HK-2 (cell line): ENCODE data around the gene FYCO1.

ENCODE experiments used
- DNase-seq: peaks from one replicate; pipeline ENCODE4 v3.0.0-alpha.2; 2018; ENCODE audit not compliant: unreplicated experiment

FYCO1 gene

GRCh38 chr3:45965253-45965652, 30.4 kb downstream of the FYCO1 start:
- DNase-seq, result no peak

DNA sequence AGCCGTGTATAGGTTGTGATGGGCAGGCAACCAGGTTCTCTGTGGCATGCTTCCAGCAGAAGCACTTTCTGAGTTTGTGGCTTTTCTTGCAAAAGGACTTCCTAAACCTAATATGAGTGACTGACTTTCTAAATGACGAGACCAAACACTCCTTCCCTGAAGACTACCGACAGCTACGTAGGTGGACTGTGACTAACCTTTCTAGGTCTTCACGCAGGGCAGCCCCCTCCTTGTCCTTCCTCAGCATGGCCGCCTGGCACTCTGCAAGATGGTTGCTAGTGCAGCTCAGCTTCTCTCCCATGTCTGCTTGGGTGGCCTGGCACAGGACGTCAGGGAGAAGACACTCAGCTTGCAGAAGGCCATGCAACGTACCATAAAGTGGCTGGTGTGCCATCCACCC, 31.5 kb downstream of the FYCO1 start:
- no peak for DNase-seq

DNA sequence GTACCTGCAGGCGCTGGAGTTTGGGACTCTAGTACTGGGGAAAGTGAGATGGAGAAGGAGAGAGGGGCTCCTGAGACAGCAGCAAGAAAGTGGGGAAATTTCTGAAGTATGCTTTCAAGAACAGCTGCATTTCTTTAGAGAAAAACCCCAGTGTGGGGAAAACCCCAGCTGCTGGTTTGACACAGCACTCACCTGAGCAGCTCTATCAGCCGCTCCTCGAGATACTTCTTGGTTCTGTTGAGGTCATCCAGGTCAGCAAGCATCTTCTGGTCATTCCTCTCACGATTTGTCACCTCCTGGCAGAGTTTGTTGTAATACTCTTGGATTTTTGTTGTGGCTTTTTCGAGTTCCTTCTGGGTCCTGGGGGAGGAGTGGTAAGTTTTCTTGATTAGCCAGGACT, 33.6 kb downstream of the FYCO1 start:
- DNase-seq, result no peak

DNA sequence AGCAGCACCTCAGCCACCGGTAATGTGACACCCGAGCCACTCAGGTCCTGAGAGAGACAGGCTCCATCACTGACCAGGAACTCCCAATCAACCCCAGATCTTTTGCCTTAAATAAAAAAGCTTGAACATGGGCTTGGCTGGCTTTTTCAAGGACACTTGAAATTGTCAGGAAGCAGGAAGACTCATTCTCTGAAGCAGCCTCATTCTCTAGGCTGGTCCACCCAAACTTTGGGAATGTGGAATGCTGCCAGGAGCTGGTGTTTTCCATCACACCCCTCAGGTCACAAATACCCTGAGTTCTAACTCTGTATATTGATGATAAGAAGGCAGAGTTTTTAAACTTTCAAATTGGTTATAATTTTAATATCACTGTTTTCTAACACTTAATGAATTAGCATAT, 35.3 kb downstream of the FYCO1 start:
- DNase-seq, result no peak

DNA sequence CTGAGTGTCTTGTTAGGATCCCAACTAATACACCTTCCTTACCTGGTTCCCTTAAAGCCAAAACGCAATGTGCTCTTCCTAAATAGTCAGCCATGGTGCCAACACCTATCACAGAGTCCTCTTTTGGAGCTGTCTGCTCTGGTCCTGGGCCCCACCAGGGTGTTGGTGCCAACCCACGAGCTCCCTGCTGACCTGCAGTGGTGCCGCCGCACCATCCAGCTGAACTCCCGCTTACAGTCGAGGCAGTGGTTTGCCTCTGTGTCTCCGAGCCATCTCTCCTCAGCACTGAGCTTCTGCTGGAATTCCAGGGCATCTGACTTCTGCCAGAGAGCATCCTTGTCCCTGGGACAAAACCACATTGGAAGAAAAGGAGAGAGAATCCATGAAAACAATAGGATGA, 36.4 kb downstream of the FYCO1 start:
- DNase-seq, result no peak

GRCh38 chr3:45958321-45958791, 37.3 kb downstream of the FYCO1 start:
- DNase-seq, result no peak

DNA sequence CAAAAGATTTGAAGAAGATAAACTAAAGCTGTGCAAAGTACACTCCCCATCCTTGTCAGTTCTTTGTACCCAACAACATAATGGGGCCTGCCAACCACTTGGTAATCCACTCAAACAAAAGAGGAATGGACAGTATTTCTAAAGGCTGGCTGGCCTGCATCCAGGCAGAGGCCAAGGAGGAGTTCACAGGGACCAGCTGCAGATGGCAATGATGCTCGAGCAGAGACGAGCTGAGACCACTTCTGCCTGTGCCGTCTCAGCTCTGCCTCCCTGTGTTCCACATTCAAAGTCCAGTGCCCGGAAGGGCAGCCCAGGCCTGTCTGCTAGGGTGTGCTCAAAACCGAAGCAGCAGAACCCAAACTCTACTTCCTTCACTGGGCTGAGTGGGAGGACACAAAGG, 38.0 kb downstream of the FYCO1 start:
- DNase-seq, result no peak

DNA sequence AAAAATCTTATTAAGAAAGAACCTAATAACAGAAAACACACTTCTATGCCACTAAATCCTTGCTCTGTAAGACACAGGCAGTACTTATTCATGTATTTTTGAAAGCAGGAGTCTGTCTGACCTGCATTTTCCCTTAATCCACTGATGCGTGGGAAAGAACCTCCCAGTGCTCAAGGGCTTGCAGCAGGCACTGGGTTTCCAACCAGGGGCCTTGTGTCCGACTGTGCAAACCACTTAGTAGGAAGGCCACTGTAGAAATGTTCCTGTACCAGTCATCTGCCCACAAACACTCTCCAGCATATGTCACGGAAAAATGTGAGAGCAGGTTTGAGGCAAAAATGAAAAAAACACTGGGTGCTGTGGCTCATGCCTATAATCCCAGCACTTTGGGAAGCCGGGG, 39.9 kb downstream of the FYCO1 start:
- no peak for DNase-seq

- DNase-seq, result no peak
Measured at GRCh38 chr3:45955017-45955647, 40.5 kb downstream of the FYCO1 start.

- DNase-seq, result no peak
Measured at GRCh38 chr3:45954306-45954705, 41.3 kb downstream of the FYCO1 start.

GRCh38 chr3:45953536-45953935, 42.1 kb downstream of the FYCO1 start:
- no peak for DNase-seq

GRCh38 chr3:45952456-45952855, 43.2 kb downstream of the FYCO1 start:
- DNase-seq, result no peak

DNA sequence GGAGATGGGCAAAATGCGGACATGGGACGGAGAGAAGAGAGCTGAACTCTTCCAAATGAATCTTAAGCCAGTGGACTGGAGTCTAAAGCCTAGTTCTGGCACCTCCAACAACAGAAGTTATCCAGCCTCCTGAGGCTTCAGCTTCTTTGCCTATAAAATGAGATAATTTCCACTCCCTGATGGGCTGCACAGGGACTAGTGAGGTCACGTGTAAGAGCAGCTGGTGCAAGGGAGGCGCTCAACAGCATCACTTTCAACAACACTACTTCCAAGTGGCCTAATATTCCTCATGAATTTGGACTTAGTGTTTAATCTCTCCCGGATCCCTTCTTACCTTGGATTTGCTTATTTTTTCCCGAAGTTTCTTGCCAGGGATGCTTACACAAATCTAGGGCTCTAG, 43.7 kb downstream of the FYCO1 start:
- DNase-seq, result no peak

DNA sequence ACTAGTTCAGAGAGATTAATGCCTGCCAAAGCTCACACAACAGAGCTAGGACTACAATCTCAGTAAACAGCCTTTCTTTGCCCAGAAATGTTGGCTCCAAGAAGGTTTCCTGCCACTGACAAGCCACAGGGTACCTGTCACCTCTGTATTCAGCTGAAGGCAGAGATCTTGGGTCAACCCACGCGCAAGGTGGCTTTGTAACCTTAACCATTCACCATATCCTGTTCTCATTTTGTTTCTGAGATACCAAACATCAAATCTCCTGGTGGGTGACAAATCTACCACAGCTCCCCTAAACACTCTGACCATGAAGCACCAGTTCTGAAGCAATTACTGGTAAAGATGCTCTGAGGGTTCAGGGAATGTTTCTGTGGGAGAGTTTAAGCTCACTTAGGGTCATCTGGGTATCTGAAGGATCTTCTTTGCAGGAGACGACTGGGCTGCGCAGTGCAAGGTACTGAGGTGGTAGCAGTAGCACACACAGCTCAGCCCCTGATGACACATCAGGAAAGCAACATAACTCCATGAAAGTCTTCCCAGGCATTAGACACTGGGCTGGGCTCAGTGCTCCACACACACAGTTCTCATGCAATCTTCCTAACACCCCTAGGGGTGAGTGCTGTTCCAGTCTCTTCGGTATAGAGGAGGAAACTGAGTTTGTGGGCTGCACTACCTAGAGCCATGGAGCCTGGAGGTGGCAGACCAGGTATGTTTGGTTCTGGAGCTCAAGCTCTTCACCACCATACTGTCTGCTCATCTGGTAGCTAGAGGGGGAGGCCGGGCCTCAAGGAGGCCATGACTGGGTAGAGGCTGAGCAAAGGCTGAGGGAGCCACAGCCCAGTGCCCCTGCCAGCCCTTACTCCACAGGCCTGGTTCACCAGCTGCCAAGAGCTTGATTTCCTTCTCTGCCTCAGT, 44.7 kb downstream of the FYCO1 start:
- no peak for DNase-seq

DNA sequence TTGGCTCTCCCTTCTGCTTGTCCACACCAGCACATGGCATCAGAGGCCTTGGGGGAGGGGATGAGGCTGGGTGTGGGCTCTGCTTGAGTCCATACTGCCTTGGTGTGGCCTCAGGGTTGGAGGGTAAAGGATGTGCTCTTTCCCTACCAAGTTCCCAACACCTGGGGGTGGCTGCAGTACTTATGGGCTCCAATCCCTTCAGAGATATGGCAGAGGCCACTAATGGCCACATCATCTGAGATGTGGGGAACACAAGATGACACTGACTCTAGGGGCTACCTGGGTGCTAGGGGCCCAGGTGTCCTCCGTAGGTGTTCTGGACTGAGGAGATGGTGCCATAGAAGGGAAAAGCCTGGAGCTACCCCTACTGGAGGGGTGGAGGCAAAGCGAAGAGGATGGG, 45.5 kb downstream of the FYCO1 start:
- DNase-seq, result no peak

- DNase-seq, result no peak
Measured at GRCh38 chr3:45949432-45949831, 46.2 kb downstream of the FYCO1 start.

DNA sequence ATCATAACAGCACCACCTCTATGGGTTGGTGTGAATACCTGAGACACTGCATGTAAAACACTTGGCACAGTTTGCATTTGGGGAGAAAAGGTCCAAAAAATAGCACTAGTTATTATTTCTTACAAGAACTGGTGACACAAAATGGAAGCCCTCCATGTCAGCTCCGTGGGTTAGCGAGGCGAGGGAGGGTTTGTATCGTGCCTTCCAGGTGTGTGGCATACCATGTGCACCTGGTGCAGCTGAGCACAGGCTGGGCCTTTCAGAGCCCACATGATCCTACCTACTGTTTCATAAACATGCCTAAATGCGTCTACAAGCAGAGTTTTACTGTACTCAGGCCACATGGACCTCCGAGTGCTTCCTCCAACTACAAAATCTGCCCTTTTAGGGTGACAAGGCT, 46.7 kb downstream of the FYCO1 start:
- no peak for DNase-seq

GRCh38 chr3:45948311-45948781, 47.3 kb downstream of the FYCO1 start:
- DNase-seq, result no peak

DNA sequence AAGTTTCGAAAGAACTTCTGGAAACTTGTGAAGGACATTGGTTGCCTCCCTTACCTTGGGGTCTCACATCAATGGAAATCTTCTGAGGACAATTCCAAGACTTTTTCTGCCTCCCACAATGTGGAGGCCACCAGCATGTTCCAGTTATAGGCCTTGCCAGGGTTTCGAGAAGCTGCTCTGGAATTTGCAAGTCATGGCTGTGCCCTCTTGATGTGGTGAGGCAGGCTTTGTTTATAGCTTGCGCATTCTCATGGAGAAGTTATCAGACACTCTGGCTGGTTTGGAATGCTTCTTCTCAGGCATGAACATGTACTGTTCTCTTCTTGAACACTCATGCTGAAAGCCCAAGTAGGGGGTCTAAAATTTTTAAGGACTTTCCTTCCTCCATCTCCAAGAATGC, 48.3 kb downstream of the FYCO1 start:
- DNase-seq, result no peak

GRCh38 chr3:45946875-45947274, 48.7 kb downstream of the FYCO1 start:
- no peak for DNase-seq

- no peak for DNase-seq
Measured at GRCh38 chr3:45946307-45946706, 49.3 kb downstream of the FYCO1 start.

- DNase-seq, result no peak
Measured at GRCh38 chr3:45944830-45945620, 50.6 kb downstream of the FYCO1 start.
